GM18502 (cell line): ENCODE measurements around the gene CYTH1.

Experiments
- ATAC-seq: cut with Tn5 transposase; IDR thresholded peaks from one replicate; pipeline ENCODE4 v1.9.1; 2021; ENCODE audit warnings: mild to moderate bottlenecking; ENCODE audit not compliant: unreplicated experiment, poor library complexity

CYTH1 gene

DNA sequence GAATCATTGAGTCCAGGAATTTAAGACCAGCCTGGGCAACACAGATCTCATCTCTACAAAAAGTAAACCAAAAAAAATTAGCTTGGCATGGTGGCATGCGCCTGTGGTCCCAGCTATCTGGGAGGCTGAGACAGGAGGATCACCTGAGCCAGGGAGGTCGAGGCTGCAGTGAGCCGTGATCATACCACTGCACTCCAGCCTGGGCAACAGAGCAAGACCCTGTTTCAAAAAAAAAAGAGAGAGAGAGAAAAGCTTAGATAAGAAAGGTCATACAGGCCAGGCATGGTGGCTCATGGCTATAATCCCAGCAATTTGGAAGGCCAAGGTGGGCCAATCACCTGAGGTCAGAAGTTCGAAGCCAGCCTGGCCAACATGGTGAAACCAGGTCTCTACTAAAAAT, 141.4 kb downstream of the CYTH1 start:
- ATAC-seq: no peak

DNA sequence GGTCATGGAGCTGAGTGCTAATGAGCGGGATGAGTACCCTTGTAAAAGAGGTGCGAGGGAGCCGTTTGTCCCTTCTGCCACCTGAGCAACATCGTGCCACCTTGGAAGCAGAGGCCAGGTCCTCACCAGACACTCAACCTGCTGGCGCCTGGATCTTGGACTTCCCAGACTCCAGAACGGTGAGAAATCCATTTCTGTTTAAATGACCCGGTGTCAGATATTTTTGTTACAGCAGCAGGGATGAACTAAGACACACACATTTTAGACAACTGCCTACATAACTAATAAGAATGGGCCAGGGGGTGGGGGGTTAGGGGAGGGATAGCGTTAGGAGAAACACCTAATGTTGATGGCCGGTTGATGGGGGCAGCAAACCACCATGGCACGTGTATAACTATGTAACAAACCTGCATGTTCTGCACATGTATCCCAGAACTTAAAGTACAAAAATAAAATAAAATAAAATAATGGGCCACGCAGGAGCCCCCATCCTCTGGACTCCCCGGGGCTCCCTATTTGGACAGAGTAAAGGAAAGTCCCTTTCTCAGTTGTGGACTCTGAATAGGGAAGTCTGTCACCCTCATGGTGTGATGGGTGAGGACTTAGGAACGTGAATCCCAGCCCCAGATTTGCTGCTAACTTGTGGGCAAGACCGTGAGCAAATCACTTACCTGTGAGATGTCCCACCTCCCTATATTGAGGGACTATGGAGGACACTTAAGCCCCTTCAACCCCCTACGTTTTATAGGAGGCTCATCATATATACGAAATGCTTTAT, 144.2 kb downstream of the CYTH1 start:
- no peak for ATAC-seq

DNA sequence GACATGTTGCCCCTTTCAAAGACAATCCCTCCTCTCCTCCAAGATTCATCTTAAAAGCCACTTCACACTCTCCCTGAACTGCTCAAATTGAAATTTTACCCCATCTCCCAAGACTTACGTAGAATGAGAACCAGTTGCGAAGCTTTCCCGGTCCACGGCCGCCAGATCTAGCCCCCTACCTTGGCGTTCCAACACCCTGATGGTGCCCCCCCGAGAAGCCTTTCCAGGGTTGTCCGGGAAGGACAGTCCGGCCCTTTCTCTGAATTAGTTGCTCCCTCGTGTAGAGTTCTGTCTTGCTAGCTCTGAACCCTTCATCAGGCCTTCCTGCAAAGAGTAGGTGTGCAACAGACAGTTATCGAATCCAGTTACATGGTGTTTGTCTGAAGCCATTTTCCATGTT, 144.9 kb downstream of the CYTH1 start:
- ATAC-seq: no peak

DNA sequence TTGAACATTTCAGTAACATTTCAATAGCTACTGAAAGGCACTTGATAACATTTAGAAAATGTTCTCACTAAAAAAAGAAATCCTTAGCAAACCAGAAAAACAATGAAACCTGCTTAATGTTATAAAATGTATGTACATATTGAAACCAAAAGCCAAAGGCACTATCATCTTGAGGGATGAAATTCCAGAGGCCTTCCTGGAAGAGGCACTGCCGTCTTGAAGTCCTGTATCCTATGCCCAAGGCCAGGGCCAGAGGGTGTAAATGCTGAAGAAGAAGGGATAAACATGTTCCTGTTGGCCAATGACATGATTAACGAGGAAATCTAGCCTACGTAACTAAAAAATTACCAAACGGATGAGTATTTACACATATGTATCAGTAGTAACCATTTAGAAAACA, 147.9 kb downstream of the CYTH1 start:
- ATAC-seq: no peak

DNA sequence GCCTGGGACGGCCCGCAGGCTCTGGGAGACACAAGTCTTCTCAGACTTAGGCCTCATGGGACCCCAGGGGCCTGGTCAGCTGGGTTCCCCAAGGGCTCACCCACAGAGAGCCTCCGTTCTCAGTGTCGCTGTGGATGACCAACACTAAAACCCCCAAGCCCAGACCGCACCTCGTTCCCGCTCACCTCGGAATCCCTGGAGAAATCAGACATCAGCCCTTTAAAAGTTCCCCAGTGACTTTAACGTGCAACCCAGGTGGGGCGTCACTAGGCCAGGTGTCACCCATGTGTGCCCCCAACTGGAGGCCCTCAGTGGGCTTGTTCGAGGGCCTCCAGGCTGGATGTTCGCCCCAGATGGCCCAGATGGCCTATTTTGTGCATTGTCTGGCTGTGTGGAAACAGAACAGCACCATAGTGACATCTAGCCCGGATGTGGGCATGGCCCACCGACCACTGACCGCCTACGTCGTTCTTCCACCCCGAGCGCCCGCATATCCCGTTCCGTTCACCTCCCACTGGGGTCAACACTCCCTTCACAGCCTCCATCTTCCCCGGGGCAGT, 152.6 kb downstream of the CYTH1 start:
- ATAC-seq: no peak

DNA sequence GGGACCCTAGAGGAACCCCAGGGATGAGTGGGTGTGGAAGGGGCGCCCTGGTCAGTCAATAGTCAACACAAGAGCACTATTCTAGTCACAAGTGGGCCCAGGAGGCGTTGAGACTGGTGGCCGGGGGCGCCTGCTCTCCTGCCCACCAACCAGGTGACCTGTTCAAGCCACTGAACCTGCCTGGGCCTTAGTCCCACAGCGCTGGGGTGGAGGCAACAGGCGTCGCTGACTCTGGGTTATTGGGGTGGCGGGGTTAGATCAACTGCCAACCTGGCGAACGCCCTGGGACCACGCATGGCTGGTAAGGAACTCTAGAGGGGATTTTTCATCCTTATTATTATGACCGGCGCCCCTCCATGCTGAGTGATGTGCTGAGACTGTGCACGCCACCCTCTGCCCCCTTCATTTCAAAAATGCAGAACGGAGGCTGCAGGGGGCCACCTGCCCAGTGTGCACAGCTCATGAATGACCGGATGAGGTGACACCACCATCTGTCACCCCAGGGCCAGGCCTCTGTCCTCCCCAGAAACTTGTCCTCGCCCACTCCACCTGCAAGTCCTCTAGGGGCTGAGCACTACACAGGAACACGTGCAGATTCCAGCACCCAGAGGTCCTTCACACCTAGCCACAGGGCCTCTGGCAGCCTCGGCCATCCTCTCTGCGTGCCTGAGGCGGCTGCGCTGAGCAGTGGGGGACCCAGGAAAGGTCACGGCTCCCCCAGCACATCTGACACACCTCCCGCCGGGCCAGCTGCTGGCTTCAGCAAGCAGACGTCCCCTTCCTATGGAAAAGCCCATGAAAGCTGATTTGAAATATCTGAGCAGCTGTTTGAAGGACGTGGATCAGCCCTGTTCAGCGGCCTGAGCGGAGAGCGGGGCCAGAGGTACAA, 153.3 kb downstream of the CYTH1 start:
- ATAC-seq: no peak

DNA sequence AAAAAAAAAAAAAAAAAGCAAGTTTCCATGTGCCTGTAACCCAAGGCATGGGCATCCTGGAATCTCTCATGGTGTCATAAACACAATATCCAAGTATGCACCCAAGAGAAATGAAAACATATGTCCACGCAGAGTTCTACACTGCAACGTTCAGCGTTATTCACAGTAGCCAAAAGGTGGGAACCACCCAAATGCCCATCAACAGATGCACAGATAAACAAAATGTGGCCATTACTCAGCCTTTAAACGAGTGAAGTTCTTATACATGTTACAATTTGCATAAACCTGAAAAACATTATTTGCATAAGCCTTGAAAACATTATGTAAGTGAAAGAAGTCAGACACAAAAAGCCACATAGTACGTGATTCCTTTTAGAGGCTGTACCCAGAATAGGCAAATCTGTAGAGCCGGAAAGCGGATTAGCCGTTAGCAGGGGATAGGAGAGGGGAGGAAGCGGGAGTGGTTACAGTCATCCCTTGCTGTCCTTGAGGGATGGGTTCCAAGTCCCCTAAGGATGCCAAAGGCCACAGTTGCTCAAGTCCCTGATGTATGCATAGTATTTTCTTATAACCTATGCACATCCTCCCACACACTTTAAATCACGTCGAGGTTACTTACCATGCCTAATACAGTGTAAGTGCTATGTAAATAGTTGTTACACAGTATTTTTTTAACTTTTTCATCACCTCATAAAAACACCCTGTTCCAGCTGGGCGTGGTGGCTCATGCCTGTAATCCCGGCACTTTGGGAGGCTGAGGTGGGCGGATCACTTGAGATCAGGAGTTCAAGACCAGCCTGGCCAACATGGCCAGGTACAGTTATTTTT, 157.5 kb downstream of the CYTH1 start:
- no peak for ATAC-seq
